ENCODE data around the gene TFPI. TPM values are rescaled to one million over a fixed set of nuclear protein-coding genes. Genes with fewer than 3 reads are reported as not detected.

TFPI gene
- total RNA-seq, 1 experiment from 2014 or later: 8.4 TPM

- H3K4me3 Mint-ChIP-seq: no peak overlapping the region
- H3K27ac Mint-ChIP-seq: peak overlapping the region; percentile 56
- no peak for TF ChIP-seq NR3C1 (CRISPR knock-in tag; conservative IDR thresholded peaks at IDR 0.05; ENCODE audit: low read depth)
- TF ChIP-seq E2F4 (CRISPR knock-in tag; IDR thresholded peaks at IDR 0.05; ENCODE audit: borderline replicate concordance, low read depth): no peak
- no peak for TF ChIP-seq MYBL2 (CRISPR knock-in tag; IDR thresholded peaks at IDR 0.05)
- no peak for TF ChIP-seq TCF7 (CRISPR knock-in tag; IDR thresholded peaks at IDR 0.05; ENCODE audit: low read depth)
- TF ChIP-seq ZMAT4 (CRISPR knock-in tag; IDR thresholded peaks at IDR 0.05): no peak
- TF ChIP-seq JAZF1 (CRISPR knock-in tag; IDR thresholded peaks at IDR 0.05): no peak
- no peak for TF ChIP-seq ELF4 (CRISPR knock-in tag; IDR thresholded peaks at IDR 0.05; ENCODE audit: low read depth)
- ChIA-PET POLR2A (no interaction called here), CTCF (no interaction called here)
- H3K27me3 Mint-ChIP-seq (ENCODE audit: low read depth): no peaks in the 10 kb centered on the region
- H3K36me3 Mint-ChIP-seq: peaks cover 12% of the 10 kb centered on the region
- DNase-seq (ENCODE audit: low spot score) (no peak), ATAC-seq (no peak)
- peaks cover 13% of the 10 kb centered on the region for H3K9me3 Mint-ChIP-seq
- peaks cover 45% of the 10 kb centered on the region for H3K4me1 Mint-ChIP-seq
Measured at GRCh38 chr2:187529248-187529976, 24.8 kb downstream of the TFPI start.

- no peaks in the 10 kb centered on the region for H3K36me3 Mint-ChIP-seq
- POLR2A ChIA-PET: no interaction called here
- DNase-seq (ENCODE audit: low spot score) (no peak), ATAC-seq (no peak)
- CTCF ChIA-PET: no interaction called here
- H3K4me1 Mint-ChIP-seq: peaks cover 45% of the 10 kb centered on the region
- no peaks in the 10 kb centered on the region for H3K27me3 Mint-ChIP-seq (ENCODE audit: low read depth)
- no peak overlapping the region for H3K4me3 Mint-ChIP-seq
- H3K27ac Mint-ChIP-seq: no peak overlapping the region
- no peaks in the 10 kb centered on the region for H3K9me3 Mint-ChIP-seq
- TF ChIP-seq MYBL2 (CRISPR knock-in tag; IDR thresholded peaks at IDR 0.05) (no peak), TP53 (CRISPR knock-in tag; IDR thresholded peaks at IDR 0.05) (no peak), ATF1 (CRISPR knock-in tag; IDR thresholded peaks at IDR 0.05) (no peak), OVOL2 (CRISPR knock-in tag; IDR thresholded peaks at IDR 0.05; ENCODE audit: borderline replicate concordance) (no peak), NFYB (CRISPR knock-in tag; conservative IDR thresholded peaks at IDR 0.05; ENCODE audit: low read depth) (no peak), ETV6 (CRISPR knock-in tag; IDR thresholded peaks at IDR 0.05) (no peak), USF2 (CRISPR knock-in tag; IDR thresholded peaks at IDR 0.05) (no peak), ZNF425 (CRISPR knock-in tag; conservative IDR thresholded peaks at IDR 0.05) (no peak), SOX15 (CRISPR knock-in tag; IDR thresholded peaks at IDR 0.05) (no peak), CTCF (IDR thresholded peaks at IDR 0.05) (no peak), CDX4 (CRISPR knock-in tag; IDR thresholded peaks at IDR 0.05; ENCODE audit: borderline replicate concordance) (no peak), E2F4 (CRISPR knock-in tag; IDR thresholded peaks at IDR 0.05; ENCODE audit: borderline replicate concordance, low read depth) (no peak), MLX (CRISPR knock-in tag; IDR thresholded peaks at IDR 0.05) (no peak)
Measured at GRCh38 chr2:187528042-187528441, 26.2 kb downstream of the TFPI start.
